Keratinocyte (primary cell): ENCODE data around the gene COL7A1. TPM values are rescaled to one million over a fixed set of nuclear protein-coding genes. Genes with fewer than 3 reads are reported as not detected.

Experiments
- DNase-seq: peaks from one replicate; pipeline ENCODE4 v3.0.0-alpha.2; 2011; ENCODE audit warnings: low read depth, missing footprints, low spot score
- FAIRE-seq: peaks from 2 replicates; lab custom pipeline; 2011; peaks lifted over from hg19 to GRCh38; lab: Jason Lieb, UNC
- H2AFZ ChIP-seq: 2 replicates; pipeline ENCODE4 v1.6.0; 2012; ENCODE audit warnings: low read length, control low read depth, inconsistent platforms; ENCODE audit not compliant: control insufficient read depth
- H3K27ac ChIP-seq: 2 replicates; pipeline ENCODE4 v1.5.1; 2011; ENCODE audit warnings: low read length; ENCODE audit not compliant: control insufficient read depth, insufficient read depth
- H3K27me3 ChIP-seq: 3 replicates; pipeline ENCODE4 v1.6.0; 2011; ENCODE audit warnings: low read length; ENCODE audit not compliant: control insufficient read depth, insufficient read depth; ENCODE audit errors: extremely low read depth
- H3K36me3 ChIP-seq, 2 experiments: 2 replicates in 1 of 2; 3 replicates in 1 of 2; pipeline ENCODE4 v1.5.1; 2011; ENCODE audit warnings: low read length in 2 of 2, mild to moderate bottlenecking in 1 of 2; ENCODE audit not compliant: control insufficient read depth in 2 of 2, insufficient read depth in 2 of 2; ENCODE audit errors: extremely low read depth in 1 of 2
- H3K4me1 ChIP-seq: 3 replicates; pipeline ENCODE4 v1.5.1; 2011; ENCODE audit warnings: low read length; ENCODE audit not compliant: control insufficient read depth, insufficient read depth; ENCODE audit errors: extremely low read depth
- H3K4me2 ChIP-seq: 3 replicates; pipeline ENCODE4 v1.6.0; 2011; ENCODE audit warnings: low read depth, low read length; ENCODE audit not compliant: control insufficient read depth, insufficient read depth; ENCODE audit errors: extremely low read depth
- H3K4me3 ChIP-seq, 3 experiments: fragments of 200-600 bp in 1 of 3; sonication (generic) in 1 of 3; 2 replicates in 2 of 3; 3 replicates in 1 of 3; pipeline ENCODE4 v1.5.1; 2011 to 2016; ENCODE audit warnings: low read length in 3 of 3, mild to moderate bottlenecking in 3 of 3, control low read depth in 2 of 3, inconsistent platforms in 1 of 3, low read depth in 1 of 3, mixed read lengths in 1 of 3, mixed run types in 1 of 3, moderate library complexity in 1 of 3; ENCODE audit not compliant: control insufficient read depth in 2 of 3, insufficient read depth in 2 of 3; ENCODE audit errors: extremely low read depth in 1 of 3
- H3K79me2 ChIP-seq: 2 replicates; pipeline ENCODE4 v1.6.0; 2012; ENCODE audit warnings: low read length; ENCODE audit not compliant: control insufficient read depth, insufficient read depth
- H3K9ac ChIP-seq: 3 replicates; pipeline ENCODE4 v1.6.0; 2011; ENCODE audit warnings: low read length; ENCODE audit not compliant: control insufficient read depth, insufficient read depth; ENCODE audit errors: extremely low read depth
- H3K9me1 ChIP-seq: 3 replicates; pipeline ENCODE4 v1.6.0; 2011; ENCODE audit warnings: low read length; ENCODE audit not compliant: control insufficient read depth, insufficient read depth; ENCODE audit errors: extremely low read depth
- H3K9me3 ChIP-seq: 2 replicates; pipeline ENCODE4 v1.5.1; 2012; ENCODE audit warnings: low read depth, low read length; ENCODE audit not compliant: control insufficient read depth
- H4K20me1 ChIP-seq: 3 replicates; pipeline ENCODE4 v1.6.0; 2011; ENCODE audit warnings: low read length; ENCODE audit not compliant: control insufficient read depth, insufficient read depth; ENCODE audit errors: extremely low read depth
- CTCF ChIP-seq, 3 experiments: IDR thresholded peaks in 1 of 3; conservative IDR thresholded peaks in 1 of 3; optimal IDR thresholded peaks in 1 of 3; 2 replicates in 2 of 3; 3 replicates in 1 of 3; pipeline versions ENCODE3 to v1.5.1; 2011; ENCODE audit warnings: low read length in 3 of 3, mild to moderate bottlenecking in 3 of 3, moderate library complexity in 2 of 3, control low read depth in 1 of 3, inconsistent platforms in 1 of 3; ENCODE audit not compliant: insufficient read depth in 2 of 3; ENCODE audit errors: extremely low read depth in 1 of 3
- EZH2 ChIP-seq: IDR thresholded peaks from one replicate; pipeline ENCODE4 v1.6.1; 2012; ENCODE audit warnings: inconsistent platforms, mild to moderate bottlenecking, low read length, moderate library complexity
- dilution Hi-C: fragments of 300-500 bp; cut with MboI; formaldehyde crosslinking; loops from one replicate; pipeline ENCODE4 v1.7.0; 2020; ENCODE audit warnings: low sequenced_read_pairs; ENCODE audit not compliant: extremely low pct_ligation_motif_present
- polyA plus RNA-seq, 5 experiments: library from polyadenylated mRNA; depleted of rRNA in 3 of 5; stranded (reverse) in 3 of 5; stranded (forward) in 1 of 5; unstranded in 1 of 5; fragments of >200 nt; gene quantifications; 1 replicate in 1 of 5; 2 replicates in 3 of 5; 3 replicates in 1 of 5; pipeline versions ENCODE4 v1.2.1 to v1.2.3, GENCODE V29; 2011 to 2012; ENCODE audit warnings: missing spikeins in 2 of 5, low read depth in 1 of 5, low replicate concordance in 1 of 5

COL7A1 gene
- polyA plus RNA-seq, 1 donor (not counting 4 experiments of a cell fraction or from before 2014, with no cell fraction given), result 59.4 TPM

GRCh38 chr3:48596157-48596556, 1.0 kb upstream of the COL7A1 start:
- peaks cover 39% of the 10 kb centered on the region for H3K79me2 ChIP-seq
- peaks cover 2% of the 10 kb centered on the region for H3K9me1 ChIP-seq
- TF ChIP-seq CTCF (optimal IDR thresholded peaks at IDR 0.05 in 1 of 3, IDR thresholded peaks at IDR 0.05 in 1 of 3, conservative IDR thresholded peaks at IDR 0.05 in 1 of 3; ENCODE audit: extremely low read depth in 1 of 3, insufficient read depth in 2 of 3, low read length in 3 of 3) (no peak), EZH2 (no peak)
- H3K9me3 ChIP-seq, result no peaks in the 10 kb centered on the region
- H3K36me3 ChIP-seq, result peaks cover 24 to 45% of the 10 kb centered on the region in 2 experiments
- H2AFZ ChIP-seq, result no peak overlapping the region
- no peak overlapping the region for H3K4me3 ChIP-seq
- dilution Hi-C loops, result no loop called here
- H3K9ac ChIP-seq, result peak overlapping the region; percentile 93
- peak overlapping the region; percentile 98 for H3K4me2 ChIP-seq
- H4K20me1 ChIP-seq, result peaks cover 12% of the 10 kb centered on the region
- FAIRE-seq (no peak), DNase-seq (no peak)
- H3K27ac ChIP-seq, result peak overlapping the region; percentile 98
- peaks cover 84% of the 10 kb centered on the region for H3K4me1 ChIP-seq
- no peaks in the 10 kb centered on the region for H3K27me3 ChIP-seq

GRCh38 chr3:48595526-48596121, 495 bp upstream of the COL7A1 start:
- Histone ChIP-seq H3K79me2 (peaks cover 45% of the 10 kb centered on the region), H3K9me1 (peaks cover 2% of the 10 kb centered on the region), H3K4me2 (peak overlapping the region; percentile 98), H4K20me1 (peaks cover 12% of the 10 kb centered on the region), H3K27ac (peak overlapping the region; percentile 98), H3K4me1 (peaks cover 81% of the 10 kb centered on the region), H3K9me3 (no peaks in the 10 kb centered on the region), H3K27me3 (no peaks in the 10 kb centered on the region), H2AFZ (no peak overlapping the region), H3K36me3 (peaks cover 25 to 45% of the 10 kb centered on the region in 2 experiments), H3K9ac (peak overlapping the region; percentile 93), H3K4me3 (peak overlapping the region; percentile 60 to 95 (median 91))
- DNase-seq (peak; percentile 100), FAIRE-seq (peak; percentile 96)
- dilution Hi-C loops, result no loop called here
- TF ChIP-seq CTCF (optimal IDR thresholded peaks at IDR 0.05 in 1 of 3, IDR thresholded peaks at IDR 0.05 in 1 of 3, conservative IDR thresholded peaks at IDR 0.05 in 1 of 3; ENCODE audit: extremely low read depth in 1 of 3, insufficient read depth in 2 of 3, low read length in 3 of 3) (no peak), EZH2 (no peak)
